HCT116 (cell line): ENCODE data around the gene RRP12. TPM values are rescaled to one million over a fixed set of nuclear protein-coding genes. Genes with fewer than 3 reads are reported as not detected.

Experiments used
- ATAC-seq: fragments of 200-7000 bp; cut with Tn5 transposase; 2 replicates; pipeline ENCODE4 v1.9.1; 2020; ENCODE audit warnings: mild to moderate bottlenecking, moderate library complexity
- BruUV-seq: library from RNA; stranded (reverse); fragments of 400-500 nt; replicated peaks from 2 replicates; lab custom pipeline; 2021; lab: Mats Ljungman, UMichigan
- CTCF ChIA-PET: fragments of 300-600 bp; sonication (Branson Sonifier 250); formaldehyde crosslinking; loops from one replicate; lab custom pipeline; 2021; ENCODE audit warnings: antibody characterized with exemption; lab: Charles Lee
- POLR2A ChIA-PET: fragments of 300-600, 350-600 bp; sonication (Branson Sonifier 250); formaldehyde crosslinking; loops from one replicate; lab custom pipeline; 2021; ENCODE audit warnings: antibody characterized with exemption; lab: Charles Lee
- RAD21 ChIA-PET, 2 experiments: fragments of 300-600 bp; sonication (Branson Sonifier 250); formaldehyde crosslinking; loops; one replicate each; lab custom pipeline; 2023; ENCODE audit warnings: low total read pairs in 2 of 2; ENCODE audit not compliant: uncharacterized antibody in 2 of 2, unreplicated experiment in 2 of 2, low non-redundant PET in 1 of 2; lab: Charles Lee
- DNase-seq: peaks from one replicate; pipeline ENCODE4 v3.0.0-alpha.2; 2010; ENCODE audit warnings: low read depth, low spot score
- H2AFZ ChIP-seq: fragments of 200-600 bp; shearing (Covaris generic), sonication (generic); 2 replicates; pipeline ENCODE4 v1.6.1; 2017; ENCODE audit warnings: low read depth, mixed run types, mixed read lengths, antibody characterized with exemption, low read length; ENCODE audit not compliant: poor library complexity, severe bottlenecking
- H3K27ac ChIP-seq: 2 replicates; pipeline ENCODE4 v1.5.1; 2012; ENCODE audit warnings: low read depth, low read length
- H3K27me3 ChIP-seq: fragments of 200-600 bp; sonication (generic); 2 replicates; pipeline ENCODE4 v1.6.1; 2016; ENCODE audit warnings: mixed run types, low read length, mixed read lengths; ENCODE audit not compliant: insufficient read depth
- H3K36me3 ChIP-seq, 2 experiments: fragments of 200-500 bp in 1 of 2; fragments of 200-600 bp in 1 of 2; sonication (Bioruptor generic) in 1 of 2; sonication (generic) in 1 of 2; 2 replicates each; pipeline versions ENCODE4 v1.5.1 to v1.6.1; 2014 to 2016; ENCODE audit warnings: low read length in 2 of 2, inconsistent platforms in 1 of 2, mixed read lengths in 1 of 2, mixed run types in 1 of 2; ENCODE audit not compliant: insufficient read depth in 2 of 2, control insufficient read depth in 1 of 2
- H3K4me1 ChIP-seq, 2 experiments: fragments of 200-600 bp in 1 of 2; sonication (generic) in 1 of 2; 2 replicates each; pipeline versions ENCODE4 v1.5.1 to v1.6.1; 2012 to 2017; ENCODE audit warnings: low read length in 2 of 2, inconsistent platforms in 1 of 2, mild to moderate bottlenecking in 1 of 2, mixed read lengths in 1 of 2, mixed run types in 1 of 2, moderate library complexity in 1 of 2; ENCODE audit not compliant: insufficient read depth in 2 of 2, control insufficient read depth in 1 of 2
- H3K4me2 ChIP-seq: fragments of 200-600 bp; sonication (generic); 2 replicates; pipeline ENCODE4 v1.6.1; 2017; ENCODE audit warnings: mixed run types, low read length, mixed read lengths
- H3K4me3 ChIP-seq, 2 experiments: fragments of 200-600 bp in 1 of 2; sonication (generic) in 1 of 2; replicated peaks in 1 of 2; 2 replicates each; pipeline ENCODE4 v1.5.1; 2011 to 2016; ENCODE audit warnings: low read length in 2 of 2, control low read depth in 1 of 2, low read depth in 1 of 2, mild to moderate bottlenecking in 1 of 2, mixed read lengths in 1 of 2, mixed run types in 1 of 2
- H3K79me2 ChIP-seq: fragments of 200-600 bp; sonication (generic); 2 replicates; pipeline ENCODE4 v1.6.1; 2017; ENCODE audit warnings: mild to moderate bottlenecking, mixed run types, low read length, moderate library complexity, mixed read lengths; ENCODE audit not compliant: insufficient read depth
- H3K9ac ChIP-seq: fragments of 200-600 bp; sonication (generic); 2 replicates; pipeline ENCODE4 v1.6.1; 2016; ENCODE audit warnings: low read length, mixed read lengths
- H3K9me2 ChIP-seq: fragments of 200-600 bp; sonication (generic), shearing (Covaris generic); 2 replicates; pipeline ENCODE4 v1.6.1; 2017; ENCODE audit warnings: mixed run types, mild to moderate bottlenecking, moderate library complexity; ENCODE audit not compliant: insufficient read depth
- H3K9me3 ChIP-seq, 2 experiments: fragments of 200-500 bp in 1 of 2; fragments of 200-600 bp in 1 of 2; sonication (Bioruptor generic) in 1 of 2; sonication (generic) in 1 of 2; 2 replicates each; pipeline ENCODE4 v1.6.1; 2014 to 2017; ENCODE audit warnings: low read length in 2 of 2, mixed read lengths in 2 of 2, inconsistent platforms in 1 of 2, low read depth in 1 of 2, mild to moderate bottlenecking in 1 of 2, mixed run types in 1 of 2, moderate library complexity in 1 of 2; ENCODE audit not compliant: control insufficient read depth in 1 of 2, insufficient read depth in 1 of 2
- H4K20me1 ChIP-seq: fragments of 200-600 bp; sonication (generic), shearing (Covaris generic); 2 replicates; pipeline ENCODE4 v1.6.1; 2017; ENCODE audit warnings: mixed run types, mild to moderate bottlenecking, moderate library complexity; ENCODE audit not compliant: insufficient read depth
- ATF3 ChIP-seq: IDR thresholded peaks from 2 replicates; pipeline ENCODE4 v1.6.1; 2012
- CBX3 ChIP-seq: IDR thresholded peaks from 2 replicates; pipeline ENCODE4 v1.6.1; 2012; ENCODE audit warnings: low read depth
- SIN3A ChIP-seq: IDR thresholded peaks from 2 replicates; pipeline ENCODE4 v1.6.1; 2012; ENCODE audit warnings: low read depth
- TCF7L2 ChIP-seq: IDR thresholded peaks from 2 replicates; pipeline ENCODE4 v1.7.0; 2011; ENCODE audit warnings: borderline replicate concordance, inconsistent platforms; ENCODE audit not compliant: insufficient read depth, insufficient read length; ENCODE audit errors: extremely low read depth
- intact Hi-C: fragments of 100-400 bp; cut with micrococcal nuclease; formaldehyde crosslinking; loops from 2 replicates; pipeline ENCODE4 v1.10.0; 2022
- total RNA-seq: library from RNA; stranded (reverse); gene quantifications from one replicate; pipeline ENCODE4 v1.2.1, GENCODE V29; 2021; ENCODE audit not compliant: unreplicated experiment

Gene RRP12
- total RNA-seq, 1 experiment from 2014 or later, result 67.0 TPM

GRCh38 chr10:97321804-97322190 lies 79.3 kb downstream of the RRP12 start:
- Histone ChIP-seq H3K4me3 (no peak overlapping the region), H3K4me2 (no peak overlapping the region), H3K9me3 (no peaks in the 10 kb centered on the region), H3K9me2 (no peaks in the 10 kb centered on the region), H3K79me2 (no peaks in the 10 kb centered on the region), H3K27me3 (no peaks in the 10 kb centered on the region), H3K4me1 (peaks cover 0 to 8% of the 10 kb centered on the region in 2 experiments; a peak in 3 of 4 replicates), H4K20me1 (no peaks in the 10 kb centered on the region)
- ChIA-PET CTCF (no interaction called here), RAD21 (no interaction called here)
- no TSS peak for BruUV-seq
- no peak for ATAC-seq
- TF ChIP-seq ATF3 (no peak), SIN3A (no peak)
- TF ChIP-seq, all 23 proteins: peak for 0
- intact Hi-C loops, result no loop called here
- Histone ChIP-seq H3K9ac (no peak overlapping the region), H3K36me3 (no peaks in the 10 kb centered on the region), H3K27ac (no peak overlapping the region), H2AFZ (no peak overlapping the region)
- no peak for DNase-seq
- POLR2A ChIA-PET, result no interaction called here

GRCh38 chr10:97321032-97321803 lies 79.9 kb downstream of the RRP12 start:
- Histone ChIP-seq H3K27me3 (no peaks in the 10 kb centered on the region), H3K9ac (no peak overlapping the region), H4K20me1 (no peaks in the 10 kb centered on the region), H3K9me2 (no peaks in the 10 kb centered on the region), H2AFZ (no peak overlapping the region), H3K4me1 (peaks cover 0 to 8% of the 10 kb centered on the region in 2 experiments; a peak in 3 of 4 replicates), H3K27ac (no peak overlapping the region), H3K4me3 (no peak overlapping the region), H3K79me2 (no peaks in the 10 kb centered on the region), H3K9me3 (no peaks in the 10 kb centered on the region), H3K4me2 (no peak overlapping the region), H3K36me3 (no peaks in the 10 kb centered on the region)
- BruUV-seq, result no TSS peak
- TF ChIP-seq CBX3 (no peak), TCF7L2 (no peak)
- POLR2A ChIA-PET, result no interaction called here
- CTCF ChIA-PET, result no interaction called here
- intact Hi-C loops, result no loop called here
- RAD21 ChIA-PET, result no interaction called here
- no peak for ATAC-seq
- DNase-seq, result no peak
